BE2C (cell line): ENCODE data around the gene FN1.

Experiments
- DNase-seq: peaks from one replicate; pipeline ENCODE4 v3.0.0-alpha.2; 2020
- H3K27me3 ChIP-seq: fragments of 250-450 bp; sonication (Bioruptor Pico); 2 replicates; pipeline ENCODE4 v1.5.1; 2020; ENCODE audit warnings: mild to moderate bottlenecking
- H3K36me3 ChIP-seq: fragments of 250-450 bp; sonication (Bioruptor Pico); 2 replicates; pipeline ENCODE4 v1.5.1; 2020; ENCODE audit warnings: mild to moderate bottlenecking
- H3K4me1 ChIP-seq: fragments of 250-450 bp; sonication (Bioruptor Pico); 2 replicates; pipeline ENCODE4 v1.5.1; 2020
- H3K4me3 ChIP-seq: 2 replicates; pipeline ENCODE4 v1.5.1; 2011; ENCODE audit warnings: low read depth, low read length
- H3K9me3 ChIP-seq: fragments of 250-450 bp; sonication (Bioruptor Pico); 2 replicates; pipeline ENCODE4 v1.5.1; 2020
- TF ChIP-seq, protein P1 (sequence below): IDR thresholded peaks from 2 replicates; pipeline ENCODE4 v1.5.1; 2012; ENCODE audit warnings: mild to moderate bottlenecking, low read depth, low read length

FN1 gene

DNA sequence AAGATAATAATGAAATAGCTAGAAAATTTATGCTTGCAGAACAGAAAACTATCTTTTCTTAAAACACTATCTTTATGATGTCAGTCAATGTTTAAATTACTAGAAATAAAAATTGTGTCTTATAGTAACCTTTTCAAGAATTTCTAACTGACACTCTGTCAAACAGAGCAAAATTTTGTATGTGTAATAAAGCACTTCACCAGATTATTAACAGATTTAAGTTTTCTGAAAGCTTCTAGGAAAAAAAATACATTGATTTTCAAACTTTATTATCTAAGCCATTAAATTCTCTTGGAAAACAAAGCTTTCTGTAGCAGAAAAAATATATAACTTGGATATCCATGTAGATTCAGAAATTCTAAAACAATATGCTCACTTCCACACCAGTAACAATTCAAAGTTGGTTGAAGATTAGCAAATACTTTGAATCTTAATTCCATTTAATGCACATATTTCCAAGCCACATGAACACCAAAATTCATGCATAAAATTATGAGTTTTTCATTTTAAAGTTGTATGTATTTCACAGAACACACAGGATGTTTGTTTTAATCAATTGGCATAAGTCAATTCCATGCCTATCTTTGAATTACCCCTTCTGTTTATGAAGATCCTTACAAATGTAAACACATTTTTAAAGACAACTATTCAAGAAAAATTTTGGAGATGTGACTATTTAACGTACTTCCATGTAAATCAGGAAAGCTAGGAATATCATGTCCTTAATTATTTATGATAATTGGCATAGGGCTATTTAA, 19.9 kb downstream of the FN1 start:
- Histone ChIP-seq H3K4me1 (no peaks in the 10 kb centered on the region), H3K27me3 (no peaks in the 10 kb centered on the region), H3K9me3 (no peaks in the 10 kb centered on the region), H3K4me3 (no peak overlapping the region), H3K36me3 (no peaks in the 10 kb centered on the region)
- DNase-seq: no peak
- TF ChIP-seq, protein P1, sequence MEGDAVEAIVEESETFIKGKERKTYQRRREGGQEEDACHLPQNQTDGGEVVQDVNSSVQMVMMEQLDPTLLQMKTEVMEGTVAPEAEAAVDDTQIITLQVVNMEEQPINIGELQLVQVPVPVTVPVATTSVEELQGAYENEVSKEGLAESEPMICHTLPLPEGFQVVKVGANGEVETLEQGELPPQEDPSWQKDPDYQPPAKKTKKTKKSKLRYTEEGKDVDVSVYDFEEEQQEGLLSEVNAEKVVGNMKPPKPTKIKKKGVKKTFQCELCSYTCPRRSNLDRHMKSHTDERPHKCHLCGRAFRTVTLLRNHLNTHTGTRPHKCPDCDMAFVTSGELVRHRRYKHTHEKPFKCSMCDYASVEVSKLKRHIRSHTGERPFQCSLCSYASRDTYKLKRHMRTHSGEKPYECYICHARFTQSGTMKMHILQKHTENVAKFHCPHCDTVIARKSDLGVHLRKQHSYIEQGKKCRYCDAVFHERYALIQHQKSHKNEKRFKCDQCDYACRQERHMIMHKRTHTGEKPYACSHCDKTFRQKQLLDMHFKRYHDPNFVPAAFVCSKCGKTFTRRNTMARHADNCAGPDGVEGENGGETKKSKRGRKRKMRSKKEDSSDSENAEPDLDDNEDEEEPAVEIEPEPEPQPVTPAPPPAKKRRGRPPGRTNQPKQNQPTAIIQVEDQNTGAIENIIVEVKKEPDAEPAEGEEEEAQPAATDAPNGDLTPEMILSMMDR: no peak

DNA sequence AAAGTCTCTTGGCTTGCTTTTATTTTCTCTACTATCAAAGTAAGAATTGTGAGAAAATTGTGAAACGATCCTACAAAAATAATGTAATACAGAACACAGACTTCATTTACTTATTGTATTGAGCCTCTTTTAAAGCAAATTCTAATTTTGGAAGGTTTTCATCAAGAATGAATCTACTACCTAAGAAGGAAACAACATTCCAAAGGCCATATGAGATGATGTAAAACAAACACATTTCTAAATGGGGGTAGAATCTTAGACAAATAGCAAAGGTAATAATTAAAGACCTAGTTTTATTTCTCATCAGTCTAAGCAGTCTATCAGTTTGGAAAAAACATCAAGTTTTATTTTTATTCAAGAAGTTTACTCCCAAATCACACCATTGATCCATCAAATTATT, 20.6 kb downstream of the FN1 start:
- TF ChIP-seq, protein P1: no peak
- Histone ChIP-seq H3K4me3 (no peak overlapping the region), H3K4me1 (no peaks in the 10 kb centered on the region), H3K27me3 (no peaks in the 10 kb centered on the region), H3K9me3 (no peaks in the 10 kb centered on the region), H3K36me3 (no peaks in the 10 kb centered on the region)
- no peak for DNase-seq

DNA sequence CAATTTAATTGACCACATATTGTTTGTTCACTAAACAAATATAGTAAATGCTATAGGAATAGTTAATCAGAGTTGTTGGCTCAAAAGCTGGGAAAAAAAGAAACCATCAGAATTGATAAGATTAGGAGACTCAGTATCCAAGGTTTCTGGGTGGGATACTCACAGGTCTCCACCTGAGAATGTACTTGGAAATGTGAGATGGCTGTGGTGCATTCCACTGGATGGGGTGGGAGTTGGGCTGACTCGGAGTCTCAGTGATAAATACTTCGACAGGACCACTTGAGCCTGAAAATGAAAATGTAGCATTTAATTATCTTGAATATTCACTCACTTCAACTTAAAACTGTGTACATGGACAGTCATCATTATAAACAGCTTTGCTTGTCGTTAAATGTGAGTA, 21.2 kb downstream of the FN1 start:
- Histone ChIP-seq H3K36me3 (no peaks in the 10 kb centered on the region), H3K4me1 (no peaks in the 10 kb centered on the region), H3K4me3 (no peak overlapping the region), H3K27me3 (no peaks in the 10 kb centered on the region), H3K9me3 (no peaks in the 10 kb centered on the region)
- no peak for DNase-seq
- TF ChIP-seq, protein P1: no peak

DNA sequence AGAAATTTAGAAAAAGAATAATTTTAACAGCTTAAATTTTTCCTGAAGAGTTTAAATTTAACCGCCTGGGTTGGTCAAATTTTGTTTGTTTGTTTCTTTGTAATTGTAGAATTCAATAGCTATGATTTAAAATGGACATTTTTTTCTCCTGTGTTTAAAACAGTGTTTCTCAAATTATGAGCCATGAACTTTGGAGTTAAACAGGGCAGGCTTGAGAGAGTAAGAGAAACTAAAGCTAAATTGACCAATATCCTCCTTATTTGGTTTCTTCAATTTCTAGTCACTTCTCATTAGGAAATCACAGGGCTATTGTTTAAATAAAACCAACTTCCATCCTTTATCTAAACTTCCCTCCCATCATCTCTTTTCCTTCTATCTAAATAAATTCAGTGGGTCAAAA, 21.9 kb downstream of the FN1 start:
- no peak for DNase-seq
- H3K9me3 ChIP-seq: no peaks in the 10 kb centered on the region
- no peak overlapping the region for H3K4me3 ChIP-seq
- H3K27me3 ChIP-seq: no peaks in the 10 kb centered on the region
- no peaks in the 10 kb centered on the region for H3K36me3 ChIP-seq
- TF ChIP-seq, protein P1: no peak
- H3K4me1 ChIP-seq: no peaks in the 10 kb centered on the region

DNA sequence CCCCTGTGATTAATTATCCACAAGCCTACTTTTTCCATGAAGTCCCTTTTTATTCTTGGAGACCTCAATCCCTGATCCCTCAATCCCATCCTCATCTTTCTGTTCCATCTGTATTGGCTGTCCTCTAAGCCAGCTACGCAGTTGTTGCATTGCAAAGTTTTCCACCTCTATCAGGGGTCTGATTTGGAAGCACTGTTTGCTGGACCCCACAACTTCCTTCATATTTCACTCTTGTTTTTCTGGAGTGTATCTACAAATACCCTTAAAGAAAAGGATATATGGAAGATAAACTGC, 22.4 kb downstream of the FN1 start:
- DNase-seq: no peak
- Histone ChIP-seq H3K4me3 (no peak overlapping the region), H3K4me1 (no peaks in the 10 kb centered on the region), H3K36me3 (no peaks in the 10 kb centered on the region), H3K27me3 (no peaks in the 10 kb centered on the region), H3K9me3 (no peaks in the 10 kb centered on the region)
- TF ChIP-seq, protein P1: no peak

DNA sequence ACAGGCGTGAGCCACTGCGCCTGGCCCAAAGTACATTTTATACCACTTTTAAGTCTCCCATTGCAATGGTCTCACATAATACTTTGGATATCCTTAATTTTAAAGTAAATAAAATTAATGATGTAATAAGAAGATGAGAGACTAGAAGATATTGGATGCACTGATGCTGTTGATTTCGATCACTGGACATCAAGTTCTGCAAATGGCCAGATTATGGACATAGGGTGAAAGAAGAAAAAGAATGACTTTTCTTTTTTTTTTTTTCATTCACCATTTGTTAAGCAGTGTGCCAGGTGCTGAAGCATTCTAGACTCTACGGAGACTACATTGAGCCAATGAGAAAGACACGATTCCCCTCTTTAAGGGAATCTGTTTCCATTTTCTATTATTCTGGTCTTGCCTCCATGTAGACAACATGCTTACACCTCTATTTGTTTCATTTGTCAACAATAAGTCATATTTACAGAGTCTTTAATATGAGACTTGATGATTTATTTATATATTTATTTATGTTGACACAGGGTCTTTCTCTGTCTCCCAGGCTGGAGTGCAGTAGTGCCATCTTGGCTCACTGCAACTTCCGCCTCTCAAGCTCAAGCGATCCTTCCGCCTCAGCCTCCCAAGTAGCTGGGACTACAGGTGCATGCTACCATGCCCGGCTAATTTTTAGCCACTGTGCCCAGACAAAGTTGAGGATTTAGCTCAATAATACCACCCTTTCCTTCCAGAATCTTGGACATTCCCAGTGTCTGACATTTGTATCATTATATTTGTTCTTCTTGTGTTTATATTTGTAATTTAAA, 23.7 kb downstream of the FN1 start:
- TF ChIP-seq, protein P1: no peak
- Histone ChIP-seq H3K36me3 (no peaks in the 10 kb centered on the region), H3K9me3 (no peaks in the 10 kb centered on the region), H3K4me1 (no peaks in the 10 kb centered on the region), H3K4me3 (no peak overlapping the region), H3K27me3 (no peaks in the 10 kb centered on the region)
- no peak for DNase-seq
